ENCODE data around the gene LCE3E. TPM values are rescaled to one million over a fixed set of nuclear protein-coding genes. Genes with fewer than 3 reads are reported as not detected.

The LCE3E gene
- total RNA-seq, 1 experiment from 2014 or later, result not detected

DNA sequence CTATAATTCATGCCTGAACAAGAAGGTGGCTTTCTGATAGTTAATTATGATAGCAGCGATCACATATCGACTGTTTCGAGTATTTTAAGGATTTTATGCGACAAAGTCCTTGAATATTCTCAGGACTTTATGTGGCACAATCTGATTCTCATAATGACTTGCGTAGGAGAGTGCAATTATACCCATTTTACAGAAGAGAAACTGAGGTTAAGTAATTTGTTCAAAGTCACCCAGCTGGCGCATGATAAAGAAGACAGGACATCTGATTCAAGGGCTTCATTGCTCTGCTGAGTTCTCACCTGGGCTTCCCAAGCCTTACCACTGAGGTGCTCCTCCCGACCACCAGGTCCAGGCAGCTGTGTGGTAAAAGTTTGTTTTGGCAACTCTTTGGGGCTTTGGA lies 50.5 kb downstream of the LCE3E start:
- DNase-seq (ENCODE audit: low spot score), result no peak

Other genes with a start within 250 kb of the LCE3E start
- 0.10 and 0.35 TPM in 2 replicates for gene FLG, start 241.5 kb downstream of the LCE3E start, total RNA-seq (2014; rRNA removed; shearing (Covaris generic))
- not detected in 2 replicates for gene FLG2, start 206.8 kb downstream of the LCE3E start, total RNA-seq (2014; rRNA removed; shearing (Covaris generic))
- gene CRNN, start 152.5 kb downstream of the LCE3E start, total RNA-seq (2014; rRNA removed; shearing (Covaris generic)), result not detected in 2 replicates
- not detected in 2 replicates for gene LCE5A, start 56.0 kb downstream of the LCE3E start, total RNA-seq (2014; rRNA removed; shearing (Covaris generic))
- not detected in 2 replicates for gene CRCT1, start 52.3 kb downstream of the LCE3E start, total RNA-seq (2014; rRNA removed; shearing (Covaris generic))
- gene LCE3D, start 13.7 kb upstream of the LCE3E start, total RNA-seq (2014; rRNA removed; shearing (Covaris generic)), result not detected in 2 replicates
- not detected in 2 replicates for gene LCE3C, start 33.5 kb upstream of the LCE3E start, total RNA-seq (2014; rRNA removed; shearing (Covaris generic))
- gene LCE3B, start 47.0 kb upstream of the LCE3E start, total RNA-seq (2014; rRNA removed; shearing (Covaris generic)), result not detected in 2 replicates
- gene LCE3A, start 56.3 kb upstream of the LCE3E start, total RNA-seq (2014; rRNA removed; shearing (Covaris generic)), result not detected in 2 replicates
- not detected in 2 replicates for gene LCE2D, start 96.6 kb upstream of the LCE3E start, total RNA-seq (2014; rRNA removed; shearing (Covaris generic))
- gene LCE2C, start 108.5 kb upstream of the LCE3E start, total RNA-seq (2014; rRNA removed; shearing (Covaris generic)), result not detected in 2 replicates
- gene LCE2B, start 119.3 kb upstream of the LCE3E start, total RNA-seq (2014; rRNA removed; shearing (Covaris generic)), result not detected in 2 replicates
- gene LCE2A, start 131.6 kb upstream of the LCE3E start, total RNA-seq (2014; rRNA removed; shearing (Covaris generic)), result not detected in 2 replicates
- not detected in 2 replicates for gene LCE4A, start 141.4 kb upstream of the LCE3E start, total RNA-seq (2014; rRNA removed; shearing (Covaris generic))
- not detected in 2 replicates for gene KPRP, start 191.2 kb upstream of the LCE3E start, total RNA-seq (2014; rRNA removed; shearing (Covaris generic))
- gene LCE1F, start 208.4 kb upstream of the LCE3E start, total RNA-seq (2014; rRNA removed; shearing (Covaris generic)), result not detected in 2 replicates
- gene LCE1E, start 219.5 kb upstream of the LCE3E start, total RNA-seq (2014; rRNA removed; shearing (Covaris generic)), result not detected in 2 replicates
- gene LCE1D, start 229.9 kb upstream of the LCE3E start, total RNA-seq (2014; rRNA removed; shearing (Covaris generic)), result not detected in 2 replicates
- gene LCE1C, start 239.9 kb upstream of the LCE3E start, total RNA-seq (2014; rRNA removed; shearing (Covaris generic)), result not detected in 2 replicates
- gene LCE1B, start 245.2 kb upstream of the LCE3E start, total RNA-seq (2014; rRNA removed; shearing (Covaris generic)), result not detected in 2 replicates